Stimulated activated CD4-positive, alpha-beta T cell treated with anti-CD3 and anti-CD28 coated beads, Interleukin-1b, Interleukin-23, amount 100 ng/mL, for 1 hour (primary cell): ENCODE results near the gene RIMS1.

Experiments used
- DNase-seq, 2 donors: peaks; one replicate each; pipeline ENCODE4 v3.0.0-alpha.2; 2020; ENCODE audit warnings: low read depth in 2 of 2

RIMS1 gene

DNA sequence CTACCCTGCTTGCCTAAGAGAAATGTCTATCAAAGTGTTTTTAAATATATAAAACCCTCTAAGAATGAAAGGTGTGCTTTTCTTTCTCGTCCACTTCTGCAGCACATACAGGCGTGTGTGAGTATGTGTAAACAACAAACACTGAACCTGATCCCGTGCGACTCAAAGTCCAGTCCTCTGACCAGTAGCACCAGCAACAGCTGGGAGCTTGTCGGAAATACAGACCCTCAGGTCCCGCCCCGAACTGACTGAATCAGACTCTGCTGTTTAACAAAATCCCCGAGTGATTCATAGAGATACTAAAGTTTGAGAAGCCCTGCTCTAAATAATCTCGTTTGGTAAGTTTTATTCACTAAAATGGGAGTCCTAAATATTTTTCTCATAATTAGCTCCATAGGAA lies 527.5 kb downstream of the RIMS1 start:
- DNase-seq: no peak

GRCh38 chr6:72414657-72415056 lies 528.3 kb downstream of the RIMS1 start:
- no peak for DNase-seq

- DNase-seq: no peak
These were observed 530.6 kb downstream of the RIMS1 start for GRCh38 chr6:72416744-72417465.

- DNase-seq: no peak
These were observed 531.4 kb downstream of the RIMS1 start for GRCh38 chr6:72417759-72418158.

DNA sequence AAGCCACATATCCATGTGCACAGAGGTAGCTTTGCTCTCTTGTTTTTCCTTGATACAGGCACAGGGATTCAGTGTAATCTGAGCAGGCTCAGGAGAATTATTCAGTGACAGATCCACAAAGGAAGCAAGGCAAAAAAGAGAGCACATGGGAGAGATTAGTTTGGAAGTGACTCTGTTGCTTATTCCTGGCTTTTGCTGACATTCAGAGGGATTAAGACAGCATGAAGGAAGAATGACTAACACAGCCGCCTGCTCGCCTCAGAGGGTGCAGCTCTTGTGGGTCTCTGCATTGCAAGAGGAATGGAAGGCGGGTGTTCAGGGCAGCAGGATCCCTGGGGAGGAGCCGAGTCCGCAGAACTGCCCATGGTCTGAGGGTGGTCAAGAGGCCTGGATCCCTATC lies 532.1 kb downstream of the RIMS1 start:
- no peak for DNase-seq

DNA sequence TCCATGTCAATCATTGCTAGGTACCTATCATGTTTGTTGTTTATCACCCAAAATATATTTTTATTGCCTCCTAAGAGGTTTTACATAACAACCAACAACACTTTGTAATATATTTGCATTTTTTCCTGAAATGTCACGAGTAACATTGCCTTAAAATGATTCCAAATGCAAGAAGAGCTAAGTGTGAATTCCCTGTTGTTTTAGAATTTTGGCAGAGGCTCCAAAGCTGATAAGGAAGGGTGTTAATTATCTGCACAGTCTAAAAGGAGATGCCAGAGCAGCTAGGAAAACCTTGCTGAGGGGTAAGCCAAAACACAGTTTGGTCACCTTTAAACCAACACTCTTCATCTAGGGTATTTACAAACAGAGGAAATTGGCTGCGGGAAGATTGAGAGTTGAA lies 533.6 kb downstream of the RIMS1 start:
- DNase-seq: no peak

DNA sequence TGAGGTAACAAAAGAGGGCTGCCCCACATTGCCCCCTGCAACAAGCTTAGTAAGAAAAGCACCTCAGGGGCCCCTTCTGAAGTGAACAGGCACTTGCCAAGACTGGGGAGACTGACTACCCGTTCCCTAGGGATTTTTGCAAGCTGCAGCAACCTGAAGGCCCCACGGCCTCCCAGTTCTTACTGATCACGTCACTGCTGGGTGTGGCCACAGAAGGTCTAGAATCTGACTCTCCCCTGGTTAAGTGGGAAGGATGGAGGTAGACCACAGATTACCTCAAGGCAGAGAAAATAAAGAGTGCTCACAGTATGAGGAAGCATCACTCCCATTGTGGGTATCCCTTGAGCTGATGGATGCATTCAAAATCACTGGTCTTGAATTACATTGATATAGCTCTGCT lies 534.1 kb downstream of the RIMS1 start:
- DNase-seq: no peak

GRCh38 chr6:72421387-72421786 lies 535.0 kb downstream of the RIMS1 start:
- DNase-seq: no peak

GRCh38 chr6:72422171-72422570 lies 535.8 kb downstream of the RIMS1 start:
- DNase-seq: no peak

- DNase-seq: no peak
These were observed 538.1 kb downstream of the RIMS1 start for GRCh38 chr6:72424476-72424875.

DNA sequence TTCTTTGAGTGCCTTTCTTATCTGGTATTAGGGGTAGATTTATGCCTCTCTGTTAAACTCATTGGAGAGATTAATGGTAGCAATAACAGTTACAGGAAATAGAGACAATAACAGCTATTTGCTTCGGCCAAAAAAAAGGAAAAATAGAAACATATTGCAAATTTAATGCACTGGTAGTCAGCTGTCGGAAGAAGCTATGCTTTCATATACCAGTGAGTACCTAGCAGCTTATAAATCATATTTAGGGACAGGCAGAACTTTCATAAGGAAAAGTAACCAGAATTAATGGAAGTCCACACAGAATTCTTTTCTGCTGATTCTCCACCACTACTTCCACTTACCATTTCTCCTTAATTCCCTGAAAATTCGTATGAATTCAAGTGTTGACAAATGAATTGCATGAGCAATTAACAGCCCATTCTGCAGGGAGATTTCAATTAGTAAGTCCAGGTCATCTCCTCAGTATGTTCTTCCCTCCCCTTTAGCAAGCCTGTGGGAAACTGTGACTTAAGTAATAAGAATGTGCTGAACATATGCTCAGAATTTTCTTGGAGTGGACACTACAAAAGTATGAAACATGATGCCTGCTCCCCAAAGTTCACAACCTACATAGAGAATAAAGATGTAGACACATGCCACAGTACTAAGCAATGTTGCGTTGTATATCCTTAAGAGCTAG lies 538.8 kb downstream of the RIMS1 start:
- no peak for DNase-seq

- DNase-seq: no peak
These were observed 554.3 kb downstream of the RIMS1 start for GRCh38 chr6:72440611-72441010.

DNA sequence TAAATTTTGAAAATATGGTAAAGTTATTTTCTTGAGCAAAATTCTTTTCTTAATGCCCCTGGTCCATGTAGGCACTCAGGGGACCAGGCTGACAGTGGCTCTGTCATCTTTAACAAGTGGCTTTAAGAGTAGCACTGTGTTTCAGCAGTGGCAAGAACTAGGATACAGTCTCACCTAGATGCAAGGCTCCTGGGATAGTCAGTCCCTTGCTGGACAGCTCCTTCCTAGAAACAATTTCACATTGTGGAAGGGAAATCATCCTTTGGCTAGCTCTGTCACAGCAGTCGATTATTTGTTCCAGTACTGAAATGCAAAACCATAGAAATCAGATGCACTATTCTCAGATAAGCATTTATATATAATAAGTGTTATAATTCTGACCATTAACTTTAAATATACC lies 560.1 kb downstream of the RIMS1 start:
- DNase-seq: no peak
